GM23338 (cell line): ENCODE results near the gene PARP1.

Experiments
- CREB1 ChIP-seq: fragments of 250-450 bp; sonication (Bioruptor Pico); IDR thresholded peaks from 2 replicates; pipeline ENCODE4 v1.5.0; 2020; ENCODE audit warnings: low read depth, mild to moderate bottlenecking, moderate library complexity
- EZH2 ChIP-seq: fragments of 200-600 bp; sonication (generic); IDR thresholded peaks from one replicate; pipeline ENCODE4 v1.8.0; 2017; ENCODE audit warnings: antibody characterized with exemption, mild to moderate bottlenecking, low read depth; ENCODE audit not compliant: unreplicated experiment
- EZH2phosphoT487 ChIP-seq: fragments of 200-600 bp; sonication (generic); IDR thresholded peaks from one replicate; pipeline ENCODE4 v1.8.1; 2018; ENCODE audit warnings: antibody characterized with exemption; ENCODE audit not compliant: unreplicated experiment
- POLR2AphosphoS5 ChIP-seq: IDR thresholded peaks from 2 replicates; pipeline ENCODE4 v1.6.1; 2016; ENCODE audit warnings: antibody characterized with exemption, low read depth
- TF ChIP-seq, protein P1 (sequence below), 2 experiments: fragments of 200-600 bp in 1 of 2; sonication (generic) in 1 of 2; conservative IDR thresholded peaks; 2 replicates each; pipeline versions ENCODE4 v1.5.1 to v1.6.1; 2016 to 2017; ENCODE audit warnings: antibody characterized with exemption in 2 of 2, low read depth in 2 of 2, mild to moderate bottlenecking in 2 of 2, moderate library complexity in 1 of 2
- TF ChIP-seq, protein P2 (sequence below): IDR thresholded peaks from one replicate; pipeline ENCODE4 v1.6.1; 2018; ENCODE audit warnings: antibody characterized with exemption; ENCODE audit not compliant: unreplicated experiment

DNA sequence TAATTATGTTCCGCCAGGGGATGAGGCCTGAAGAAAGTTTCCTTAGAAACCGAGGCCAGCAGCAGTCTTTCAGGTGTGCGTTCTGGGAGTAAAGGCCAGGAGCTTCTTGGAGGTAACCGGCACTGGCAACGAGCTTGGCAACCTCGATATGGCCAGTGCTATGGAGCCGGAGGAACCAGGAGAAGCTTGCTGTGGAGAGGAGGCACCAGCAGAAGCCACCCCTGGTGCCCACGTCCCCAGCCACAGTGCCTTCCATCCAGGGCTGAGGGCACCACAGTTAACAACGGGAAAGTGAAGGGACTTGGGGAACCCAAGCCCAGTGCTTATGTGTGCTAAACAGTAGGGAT is 57.4 kb downstream of the PARP1 start:
- TF ChIP-seq EZH2phosphoT487 = no peak
- TF ChIP-seq, protein P1, sequence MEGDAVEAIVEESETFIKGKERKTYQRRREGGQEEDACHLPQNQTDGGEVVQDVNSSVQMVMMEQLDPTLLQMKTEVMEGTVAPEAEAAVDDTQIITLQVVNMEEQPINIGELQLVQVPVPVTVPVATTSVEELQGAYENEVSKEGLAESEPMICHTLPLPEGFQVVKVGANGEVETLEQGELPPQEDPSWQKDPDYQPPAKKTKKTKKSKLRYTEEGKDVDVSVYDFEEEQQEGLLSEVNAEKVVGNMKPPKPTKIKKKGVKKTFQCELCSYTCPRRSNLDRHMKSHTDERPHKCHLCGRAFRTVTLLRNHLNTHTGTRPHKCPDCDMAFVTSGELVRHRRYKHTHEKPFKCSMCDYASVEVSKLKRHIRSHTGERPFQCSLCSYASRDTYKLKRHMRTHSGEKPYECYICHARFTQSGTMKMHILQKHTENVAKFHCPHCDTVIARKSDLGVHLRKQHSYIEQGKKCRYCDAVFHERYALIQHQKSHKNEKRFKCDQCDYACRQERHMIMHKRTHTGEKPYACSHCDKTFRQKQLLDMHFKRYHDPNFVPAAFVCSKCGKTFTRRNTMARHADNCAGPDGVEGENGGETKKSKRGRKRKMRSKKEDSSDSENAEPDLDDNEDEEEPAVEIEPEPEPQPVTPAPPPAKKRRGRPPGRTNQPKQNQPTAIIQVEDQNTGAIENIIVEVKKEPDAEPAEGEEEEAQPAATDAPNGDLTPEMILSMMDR (conservative IDR thresholded peaks at IDR 0.05; ENCODE audit: low read depth in 2 of 2) = no peak
- TF ChIP-seq, protein P2, sequence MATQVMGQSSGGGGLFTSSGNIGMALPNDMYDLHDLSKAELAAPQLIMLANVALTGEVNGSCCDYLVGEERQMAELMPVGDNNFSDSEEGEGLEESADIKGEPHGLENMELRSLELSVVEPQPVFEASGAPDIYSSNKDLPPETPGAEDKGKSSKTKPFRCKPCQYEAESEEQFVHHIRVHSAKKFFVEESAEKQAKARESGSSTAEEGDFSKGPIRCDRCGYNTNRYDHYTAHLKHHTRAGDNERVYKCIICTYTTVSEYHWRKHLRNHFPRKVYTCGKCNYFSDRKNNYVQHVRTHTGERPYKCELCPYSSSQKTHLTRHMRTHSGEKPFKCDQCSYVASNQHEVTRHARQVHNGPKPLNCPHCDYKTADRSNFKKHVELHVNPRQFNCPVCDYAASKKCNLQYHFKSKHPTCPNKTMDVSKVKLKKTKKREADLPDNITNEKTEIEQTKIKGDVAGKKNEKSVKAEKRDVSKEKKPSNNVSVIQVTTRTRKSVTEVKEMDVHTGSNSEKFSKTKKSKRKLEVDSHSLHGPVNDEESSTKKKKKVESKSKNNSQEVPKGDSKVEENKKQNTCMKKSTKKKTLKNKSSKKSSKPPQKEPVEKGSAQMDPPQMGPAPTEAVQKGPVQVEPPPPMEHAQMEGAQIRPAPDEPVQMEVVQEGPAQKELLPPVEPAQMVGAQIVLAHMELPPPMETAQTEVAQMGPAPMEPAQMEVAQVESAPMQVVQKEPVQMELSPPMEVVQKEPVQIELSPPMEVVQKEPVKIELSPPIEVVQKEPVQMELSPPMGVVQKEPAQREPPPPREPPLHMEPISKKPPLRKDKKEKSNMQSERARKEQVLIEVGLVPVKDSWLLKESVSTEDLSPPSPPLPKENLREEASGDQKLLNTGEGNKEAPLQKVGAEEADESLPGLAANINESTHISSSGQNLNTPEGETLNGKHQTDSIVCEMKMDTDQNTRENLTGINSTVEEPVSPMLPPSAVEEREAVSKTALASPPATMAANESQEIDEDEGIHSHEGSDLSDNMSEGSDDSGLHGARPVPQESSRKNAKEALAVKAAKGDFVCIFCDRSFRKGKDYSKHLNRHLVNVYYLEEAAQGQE = no peak
- TF ChIP-seq EZH2 = no peak
- TF ChIP-seq POLR2AphosphoS5 = no peak
- TF ChIP-seq CREB1 (CRISPR knock-in tag) = no peak
